ENCODE measurements around the gene ABHD14A.
A peak's percentile ranks its signal among the peaks of the same experiment; 100 is the strongest.

ABHD14A gene

DNA sequence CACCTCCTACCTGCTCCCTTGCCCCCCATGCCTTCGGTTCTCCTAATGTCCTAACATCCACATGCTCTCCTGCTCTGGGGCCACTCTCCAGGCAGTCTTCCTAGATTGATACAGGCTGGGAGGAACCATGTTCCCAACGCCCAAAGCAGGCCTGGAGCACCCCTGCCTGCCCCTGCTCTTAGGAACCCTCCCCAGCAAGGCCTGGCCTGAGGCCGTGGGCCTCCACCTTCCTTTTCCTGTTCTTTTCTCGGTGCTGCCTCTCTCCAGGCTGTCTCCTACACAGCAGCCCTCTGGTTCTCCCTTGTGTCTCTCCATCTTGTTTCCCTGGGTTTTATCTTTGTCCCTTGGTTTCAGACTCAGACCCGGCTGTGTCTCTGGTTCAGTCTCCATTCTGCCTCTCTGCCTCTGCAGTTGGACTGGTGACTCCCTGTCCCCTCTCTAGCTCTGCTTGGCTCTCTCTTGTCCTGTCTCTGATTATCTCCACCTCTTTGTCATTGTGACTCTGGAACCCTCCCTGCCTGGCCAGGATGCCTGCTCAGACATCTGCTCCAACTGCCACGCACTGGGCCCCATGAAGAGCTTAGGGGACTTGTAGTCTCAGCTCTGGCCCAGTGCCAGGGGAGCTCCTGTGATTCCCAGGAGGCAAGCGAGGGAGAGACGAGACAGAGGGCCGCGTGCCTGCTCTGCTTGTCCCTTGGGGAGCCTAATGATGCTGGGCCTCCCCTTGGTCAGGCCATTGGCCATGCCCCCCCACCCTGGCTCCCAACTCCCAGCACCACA, 46.8 kb downstream of the ABHD14A start:
- Histone ChIP-seq H4K20me1 (ENCODE audit: insufficient read depth, low read length) (no peaks in the 10 kb centered on the region), H3K9ac (ENCODE audit: low read depth, low read length) (no peak overlapping the region), H3K27me3 (ENCODE audit: insufficient read depth, low read length, poor library complexity) (no peaks in the 10 kb centered on the region), H3K4me2 (ENCODE audit: insufficient read depth, low read length) (no peak overlapping the region), H3K9me3 (ENCODE audit: insufficient read depth, low read length, severe bottlenecking) (no peaks in the 10 kb centered on the region), H3K4me3 (ENCODE audit: low read depth in 1 of 2, low read length in 2 of 2) (no peak overlapping the region), H3K79me2 (ENCODE audit: insufficient read depth, low read length) (no peaks in the 10 kb centered on the region), H3K27ac (ENCODE audit: low read length) (no peak overlapping the region), H3K4me1 (ENCODE audit: insufficient read depth, low read length) (no peaks in the 10 kb centered on the region), H3K36me3 (ENCODE audit: insufficient read depth, low read length) (no peaks in the 10 kb centered on the region), H2AFZ (ENCODE audit: low read depth, low read length) (no peak overlapping the region)
- ATAC-seq (ENCODE audit: insufficient read depth, low read depth) (peak; percentile 22; the same call in 1 of the 3 replicates), DNase-seq (no peak)
- no peak for TF ChIP-seq EZH2 (IDR thresholded peaks at IDR 0.05; ENCODE audit: borderline replicate concordance, low read depth, low read length, severe bottlenecking)
- TF ChIP-seq, protein P1, sequence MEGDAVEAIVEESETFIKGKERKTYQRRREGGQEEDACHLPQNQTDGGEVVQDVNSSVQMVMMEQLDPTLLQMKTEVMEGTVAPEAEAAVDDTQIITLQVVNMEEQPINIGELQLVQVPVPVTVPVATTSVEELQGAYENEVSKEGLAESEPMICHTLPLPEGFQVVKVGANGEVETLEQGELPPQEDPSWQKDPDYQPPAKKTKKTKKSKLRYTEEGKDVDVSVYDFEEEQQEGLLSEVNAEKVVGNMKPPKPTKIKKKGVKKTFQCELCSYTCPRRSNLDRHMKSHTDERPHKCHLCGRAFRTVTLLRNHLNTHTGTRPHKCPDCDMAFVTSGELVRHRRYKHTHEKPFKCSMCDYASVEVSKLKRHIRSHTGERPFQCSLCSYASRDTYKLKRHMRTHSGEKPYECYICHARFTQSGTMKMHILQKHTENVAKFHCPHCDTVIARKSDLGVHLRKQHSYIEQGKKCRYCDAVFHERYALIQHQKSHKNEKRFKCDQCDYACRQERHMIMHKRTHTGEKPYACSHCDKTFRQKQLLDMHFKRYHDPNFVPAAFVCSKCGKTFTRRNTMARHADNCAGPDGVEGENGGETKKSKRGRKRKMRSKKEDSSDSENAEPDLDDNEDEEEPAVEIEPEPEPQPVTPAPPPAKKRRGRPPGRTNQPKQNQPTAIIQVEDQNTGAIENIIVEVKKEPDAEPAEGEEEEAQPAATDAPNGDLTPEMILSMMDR (IDR thresholded peaks at IDR 0.05; ENCODE audit: borderline replicate concordance, extremely low read depth, low read length, poor library complexity, severe bottlenecking) = no peak

GRCh38 chr3:52022323-52023100, 47.6 kb downstream of the ABHD14A start:
- no peaks in the 10 kb centered on the region for H3K27me3 ChIP-seq (ENCODE audit: insufficient read depth, low read length, poor library complexity)
- ATAC-seq (ENCODE audit: insufficient read depth, low read depth) (no peak), DNase-seq (no peak)
- no peak overlapping the region for H3K9ac ChIP-seq (ENCODE audit: low read depth, low read length)
- no peaks in the 10 kb centered on the region for H3K79me2 ChIP-seq (ENCODE audit: insufficient read depth, low read length)
- no peaks in the 10 kb centered on the region for H4K20me1 ChIP-seq (ENCODE audit: insufficient read depth, low read length)
- no peak overlapping the region for H3K4me2 ChIP-seq (ENCODE audit: insufficient read depth, low read length)
- no peaks in the 10 kb centered on the region for H3K9me3 ChIP-seq (ENCODE audit: insufficient read depth, low read length, severe bottlenecking)
- TF ChIP-seq EZH2 (IDR thresholded peaks at IDR 0.05; ENCODE audit: borderline replicate concordance, low read depth, low read length, severe bottlenecking) = no peak
- TF ChIP-seq, protein P1 (IDR thresholded peaks at IDR 0.05; ENCODE audit: borderline replicate concordance, extremely low read depth, low read length, poor library complexity, severe bottlenecking) = no peak
- no peak overlapping the region for H3K27ac ChIP-seq (ENCODE audit: low read length)
- no peak overlapping the region for H3K4me3 ChIP-seq (ENCODE audit: low read depth in 1 of 2, low read length in 2 of 2)
- no peaks in the 10 kb centered on the region for H3K4me1 ChIP-seq (ENCODE audit: insufficient read depth, low read length)
- no peaks in the 10 kb centered on the region for H3K36me3 ChIP-seq (ENCODE audit: insufficient read depth, low read length)
- H2AFZ ChIP-seq (ENCODE audit: low read depth, low read length) = no peak overlapping the region

DNA sequence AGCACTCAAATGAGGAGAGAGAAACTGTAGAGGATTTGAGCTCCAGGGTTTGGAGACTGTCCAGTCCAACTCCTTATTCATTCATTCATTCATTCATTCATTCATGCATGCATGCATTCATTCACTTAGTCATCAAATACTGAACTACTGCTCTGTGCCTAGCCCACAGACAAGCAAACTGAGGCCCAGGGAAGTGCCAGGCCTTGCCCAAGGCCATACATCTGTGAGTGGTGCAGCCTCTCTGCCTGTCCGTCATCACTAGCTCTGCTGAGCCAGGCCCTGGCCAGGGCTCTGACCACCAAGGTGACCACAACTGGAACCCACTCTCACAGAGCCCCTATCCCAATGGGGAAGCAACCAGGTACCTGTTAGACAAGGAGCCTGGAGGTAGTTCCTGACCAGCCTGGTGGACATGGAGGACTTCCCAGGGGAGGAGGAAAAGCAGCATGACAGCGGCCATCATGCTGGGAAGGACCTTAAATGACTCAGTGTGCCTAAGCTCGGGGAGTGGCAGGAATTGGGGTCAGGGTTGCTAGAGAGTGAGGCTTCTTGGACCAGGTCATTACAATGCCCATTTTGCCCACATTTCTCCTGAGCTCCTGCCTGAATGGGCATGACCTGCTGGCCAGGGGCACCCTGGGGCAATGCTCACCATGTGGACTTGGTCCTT, 48.4 kb downstream of the ABHD14A start:
- Histone ChIP-seq H3K79me2 (ENCODE audit: insufficient read depth, low read length) (no peaks in the 10 kb centered on the region), H3K4me3 (ENCODE audit: low read depth in 1 of 2, low read length in 2 of 2) (no peak overlapping the region), H3K4me1 (ENCODE audit: insufficient read depth, low read length) (no peaks in the 10 kb centered on the region), H3K9me3 (ENCODE audit: insufficient read depth, low read length, severe bottlenecking) (no peaks in the 10 kb centered on the region), H3K36me3 (ENCODE audit: insufficient read depth, low read length) (no peaks in the 10 kb centered on the region), H3K27me3 (ENCODE audit: insufficient read depth, low read length, poor library complexity) (no peaks in the 10 kb centered on the region), H3K4me2 (ENCODE audit: insufficient read depth, low read length) (no peak overlapping the region), H4K20me1 (ENCODE audit: insufficient read depth, low read length) (no peaks in the 10 kb centered on the region), H3K9ac (ENCODE audit: low read depth, low read length) (no peak overlapping the region), H3K27ac (ENCODE audit: low read length) (no peak overlapping the region), H2AFZ (ENCODE audit: low read depth, low read length) (no peak overlapping the region)
- DNase-seq (no peak), ATAC-seq (ENCODE audit: insufficient read depth, low read depth) (no peak)
- TF ChIP-seq, protein P1 (IDR thresholded peaks at IDR 0.05; ENCODE audit: borderline replicate concordance, extremely low read depth, low read length, poor library complexity, severe bottlenecking) = no peak
- TF ChIP-seq EZH2 (IDR thresholded peaks at IDR 0.05; ENCODE audit: borderline replicate concordance, low read depth, low read length, severe bottlenecking) = no peak

Data from DND-41 (cell line).